ENCODE data around the gene USP10. TPM values are rescaled to one million over a fixed set of nuclear protein-coding genes. Genes with fewer than 3 reads are reported as not detected.
"Not testable (repeated sequence)": the region's sequence is repeated elsewhere in the genome, so short reads cannot be mapped to it uniquely, and the experiment has no call there.

Gene USP10
- total and polyA plus RNA-seq, 4 donors, result 28.2 to 46.1 (median 42.0) TPM

DNA sequence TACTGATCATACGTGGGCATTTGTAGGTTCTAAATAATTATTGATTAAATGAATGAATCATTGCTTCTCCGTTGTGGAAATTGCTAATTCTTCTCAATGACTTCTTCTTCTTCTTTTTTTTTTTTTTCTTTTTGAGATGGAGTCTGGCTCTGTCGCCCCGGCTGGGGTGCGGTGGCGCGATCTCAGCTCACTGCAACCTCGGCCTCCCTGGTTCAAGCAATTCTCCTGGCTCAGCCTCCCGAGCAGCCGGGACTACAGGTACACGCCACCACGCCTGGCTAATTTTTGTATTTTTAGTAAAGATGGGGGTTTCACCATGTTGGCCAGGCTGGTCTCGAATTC, 32.5 kb downstream of the USP10 start:
- not testable (repeated sequence) for DNase-seq (ENCODE audit: low spot score); H3K27me3 ChIP-seq (ENCODE audit: control insufficient read depth in 4 of 4, insufficient read depth in 4 of 4, low read length in 3 of 4); H3K36me3 ChIP-seq (ENCODE audit: control insufficient read depth in 4 of 4, insufficient read depth in 3 of 4, low read depth in 1 of 4, low read length in 3 of 4); H3K9me3 ChIP-seq (ENCODE audit: control insufficient read depth in 4 of 4, low read length in 3 of 4); H3K9ac ChIP-seq (ENCODE audit: low read depth in 1 of 2, low read length in 2 of 2); H3K4me3 ChIP-seq (ENCODE audit: low read depth in 1 of 3, low read length in 3 of 3)
- 95% methylated on average over 13 of the region's 13 CpGs for WGBS
- peak overlapping the region; percentile 43 to 55 for H3K27ac ChIP-seq (ENCODE audit: low read depth in 1 of 2, low read length in 2 of 2)
- H3K4me1 ChIP-seq (ENCODE audit: control insufficient read depth in 4 of 4, insufficient read depth in 4 of 4, low read length in 3 of 4), result peaks cover 11 to 42% (median 33%) of the 10 kb centered on the region in 4 donors

DNA sequence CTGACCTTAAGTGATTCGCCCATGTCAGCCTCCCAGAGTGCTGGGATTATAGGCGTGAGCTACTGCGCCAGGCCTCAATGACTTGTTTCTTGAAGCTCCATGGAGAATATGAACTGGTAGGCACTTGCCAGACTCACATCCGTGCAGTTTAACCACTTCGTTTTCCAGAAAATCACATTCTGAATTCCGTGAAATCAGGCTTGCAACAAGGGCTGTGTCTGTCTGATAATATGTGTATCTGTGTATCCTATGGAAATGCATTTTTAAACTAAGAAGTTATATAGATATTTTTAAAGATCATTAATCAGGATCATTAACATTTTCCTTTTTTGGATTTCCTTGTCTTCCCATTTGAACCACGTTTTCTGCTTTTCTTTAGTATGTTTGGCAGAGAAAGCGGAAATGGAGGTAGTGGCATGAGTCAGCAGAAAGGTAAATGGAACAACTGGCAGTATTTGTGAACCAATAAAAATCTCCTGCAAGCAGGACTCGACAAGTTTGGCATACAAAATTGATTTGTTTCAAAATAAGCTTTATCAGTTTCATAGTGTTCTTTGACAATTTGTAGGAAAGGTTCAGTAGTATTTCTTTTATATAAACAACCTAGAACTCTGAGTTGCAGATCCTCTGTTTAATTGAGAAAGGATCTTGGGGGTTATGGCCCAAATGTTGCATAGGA, 33.0 kb downstream of the USP10 start:
- H3K27ac ChIP-seq (ENCODE audit: low read depth in 1 of 2, low read length in 2 of 2), result peak overlapping the region; percentile 43 to 55
- H3K4me1 ChIP-seq (ENCODE audit: control insufficient read depth in 4 of 4, insufficient read depth in 4 of 4, low read length in 3 of 4), result peaks cover 16 to 48% (median 38%) of the 10 kb centered on the region in 4 donors

More for the DNA sequence above, 33.0 kb downstream of the USP10 start:
- Histone ChIP-seq H3K4me3 (ENCODE audit: low read depth in 1 of 3, low read length in 3 of 3) (no peak overlapping the region), H3K9me3 (ENCODE audit: control insufficient read depth in 4 of 4, low read length in 3 of 4) (no peaks in the 10 kb centered on the region), H3K9ac (ENCODE audit: low read depth in 1 of 2, low read length in 2 of 2) (peak overlapping the region in 1 of 2 donors; percentile 24), H3K27me3 (ENCODE audit: control insufficient read depth in 4 of 4, insufficient read depth in 4 of 4, low read length in 3 of 4) (no peaks in the 10 kb centered on the region), H3K36me3 (ENCODE audit: control insufficient read depth in 4 of 4, insufficient read depth in 3 of 4, low read depth in 1 of 4, low read length in 3 of 4) (no peaks in the 10 kb centered on the region)
- TF ChIP-seq SP1 (IDR thresholded peaks at IDR 0.05) (peak; percentile 41), GABPA (IDR thresholded peaks at IDR 0.05 in 1 of 2, conservative IDR thresholded peaks at IDR 0.05 in 1 of 2) (peak in 1 of 2 donors; percentile 50), FOXA2 (IDR thresholded peaks at IDR 0.05) (no peak), HNF4A (conservative IDR thresholded peaks at IDR 0.05) (peak; percentile 41 to 49), YY1 (IDR thresholded peaks at IDR 0.05) (peak; percentile 92), JUND (IDR thresholded peaks at IDR 0.05) (peak in 1 of 2 donors; percentile 41), FOXA1 (IDR thresholded peaks at IDR 0.05) (no peak), EGR1 (IDR thresholded peaks at IDR 0.05; ENCODE audit: low read depth in 2 of 2) (peak in 1 of 2 donors; percentile 31), RXRA (IDR thresholded peaks at IDR 0.05) (peak; percentile 30 to 54)
- TF ChIP-seq, protein P1, sequence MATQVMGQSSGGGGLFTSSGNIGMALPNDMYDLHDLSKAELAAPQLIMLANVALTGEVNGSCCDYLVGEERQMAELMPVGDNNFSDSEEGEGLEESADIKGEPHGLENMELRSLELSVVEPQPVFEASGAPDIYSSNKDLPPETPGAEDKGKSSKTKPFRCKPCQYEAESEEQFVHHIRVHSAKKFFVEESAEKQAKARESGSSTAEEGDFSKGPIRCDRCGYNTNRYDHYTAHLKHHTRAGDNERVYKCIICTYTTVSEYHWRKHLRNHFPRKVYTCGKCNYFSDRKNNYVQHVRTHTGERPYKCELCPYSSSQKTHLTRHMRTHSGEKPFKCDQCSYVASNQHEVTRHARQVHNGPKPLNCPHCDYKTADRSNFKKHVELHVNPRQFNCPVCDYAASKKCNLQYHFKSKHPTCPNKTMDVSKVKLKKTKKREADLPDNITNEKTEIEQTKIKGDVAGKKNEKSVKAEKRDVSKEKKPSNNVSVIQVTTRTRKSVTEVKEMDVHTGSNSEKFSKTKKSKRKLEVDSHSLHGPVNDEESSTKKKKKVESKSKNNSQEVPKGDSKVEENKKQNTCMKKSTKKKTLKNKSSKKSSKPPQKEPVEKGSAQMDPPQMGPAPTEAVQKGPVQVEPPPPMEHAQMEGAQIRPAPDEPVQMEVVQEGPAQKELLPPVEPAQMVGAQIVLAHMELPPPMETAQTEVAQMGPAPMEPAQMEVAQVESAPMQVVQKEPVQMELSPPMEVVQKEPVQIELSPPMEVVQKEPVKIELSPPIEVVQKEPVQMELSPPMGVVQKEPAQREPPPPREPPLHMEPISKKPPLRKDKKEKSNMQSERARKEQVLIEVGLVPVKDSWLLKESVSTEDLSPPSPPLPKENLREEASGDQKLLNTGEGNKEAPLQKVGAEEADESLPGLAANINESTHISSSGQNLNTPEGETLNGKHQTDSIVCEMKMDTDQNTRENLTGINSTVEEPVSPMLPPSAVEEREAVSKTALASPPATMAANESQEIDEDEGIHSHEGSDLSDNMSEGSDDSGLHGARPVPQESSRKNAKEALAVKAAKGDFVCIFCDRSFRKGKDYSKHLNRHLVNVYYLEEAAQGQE (IDR thresholded peaks at IDR 0.05), result peak; percentile 28
- TF ChIP-seq, protein P2, sequence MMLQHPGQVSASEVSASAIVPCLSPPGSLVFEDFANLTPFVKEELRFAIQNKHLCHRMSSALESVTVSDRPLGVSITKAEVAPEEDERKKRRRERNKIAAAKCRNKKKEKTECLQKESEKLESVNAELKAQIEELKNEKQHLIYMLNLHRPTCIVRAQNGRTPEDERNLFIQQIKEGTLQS (IDR thresholded peaks at IDR 0.05), result no peak
- TF ChIP-seq, protein P3, sequence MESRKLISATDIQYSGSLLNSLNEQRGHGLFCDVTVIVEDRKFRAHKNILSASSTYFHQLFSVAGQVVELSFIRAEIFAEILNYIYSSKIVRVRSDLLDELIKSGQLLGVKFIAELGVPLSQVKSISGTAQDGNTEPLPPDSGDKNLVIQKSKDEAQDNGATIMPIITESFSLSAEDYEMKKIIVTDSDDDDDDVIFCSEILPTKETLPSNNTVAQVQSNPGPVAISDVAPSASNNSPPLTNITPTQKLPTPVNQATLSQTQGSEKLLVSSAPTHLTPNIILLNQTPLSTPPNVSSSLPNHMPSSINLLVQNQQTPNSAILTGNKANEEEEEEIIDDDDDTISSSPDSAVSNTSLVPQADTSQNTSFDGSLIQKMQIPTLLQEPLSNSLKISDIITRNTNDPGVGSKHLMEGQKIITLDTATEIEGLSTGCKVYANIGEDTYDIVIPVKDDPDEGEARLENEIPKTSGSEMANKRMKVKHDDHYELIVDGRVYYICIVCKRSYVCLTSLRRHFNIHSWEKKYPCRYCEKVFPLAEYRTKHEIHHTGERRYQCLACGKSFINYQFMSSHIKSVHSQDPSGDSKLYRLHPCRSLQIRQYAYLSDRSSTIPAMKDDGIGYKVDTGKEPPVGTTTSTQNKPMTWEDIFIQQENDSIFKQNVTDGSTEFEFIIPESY (IDR thresholded peaks at IDR 0.05), result peak; percentile 40
- TF ChIP-seq, protein P4, sequence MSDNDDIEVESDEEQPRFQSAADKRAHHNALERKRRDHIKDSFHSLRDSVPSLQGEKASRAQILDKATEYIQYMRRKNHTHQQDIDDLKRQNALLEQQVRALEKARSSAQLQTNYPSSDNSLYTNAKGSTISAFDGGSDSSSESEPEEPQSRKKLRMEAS (IDR thresholded peaks at IDR 0.05), result peak; percentile 43
- WGBS, result 61% methylated on average over 9 of the region's 9 CpGs
- no peak for DNase-seq (ENCODE audit: low spot score)

Data from liver (tissue), 9 donors.